ENCODE data around the gene CCDC85B.

The CCDC85B gene

GRCh38 chr11:65867284-65868071, 23.0 kb upstream of the CCDC85B start:
- no peak overlapping the region for H2AFZ ChIP-seq (ENCODE audit: low read depth, low read length)
- H3K27me3 ChIP-seq (ENCODE audit: insufficient read depth, low read length, poor library complexity), result no peaks in the 10 kb centered on the region
- peak; percentile 54 for DNase-seq
- H3K36me3 ChIP-seq (ENCODE audit: insufficient read depth, low read length), result peaks cover 49% of the 10 kb centered on the region
- no peak overlapping the region for H3K27ac ChIP-seq (ENCODE audit: low read length)
- TF ChIP-seq EZH2 (IDR thresholded peaks at IDR 0.05; ENCODE audit: borderline replicate concordance, low read depth, low read length, severe bottlenecking) (no peak), CTCF (IDR thresholded peaks at IDR 0.05; ENCODE audit: borderline replicate concordance, extremely low read depth, low read length, poor library complexity, severe bottlenecking) (no peak)
- no peak overlapping the region for H3K4me2 ChIP-seq (ENCODE audit: insufficient read depth, low read length)
- H3K4me3 ChIP-seq (ENCODE audit: low read depth in 1 of 2, low read length in 2 of 2), result no peak overlapping the region
- H3K79me2 ChIP-seq (ENCODE audit: insufficient read depth, low read length), result peaks cover 10% of the 10 kb centered on the region
- no peaks in the 10 kb centered on the region for H3K9me3 ChIP-seq (ENCODE audit: insufficient read depth, low read length, severe bottlenecking)
- no peak overlapping the region for H3K9ac ChIP-seq (ENCODE audit: low read depth, low read length)
- peaks cover 21% of the 10 kb centered on the region for H3K4me1 ChIP-seq (ENCODE audit: insufficient read depth, low read length)
- H4K20me1 ChIP-seq (ENCODE audit: insufficient read depth, low read length), result peaks cover 32% of the 10 kb centered on the region
- peak; percentile 12; the same call in 1 of the 3 replicates for ATAC-seq (ENCODE audit: insufficient read depth, low read depth)

GRCh38 chr11:65868076-65868667, 22.3 kb upstream of the CCDC85B start:
- no peak overlapping the region for H3K4me2 ChIP-seq (ENCODE audit: insufficient read depth, low read length)
- H3K27me3 ChIP-seq (ENCODE audit: insufficient read depth, low read length, poor library complexity), result no peaks in the 10 kb centered on the region
- no peak overlapping the region for H3K4me3 ChIP-seq (ENCODE audit: low read depth in 1 of 2, low read length in 2 of 2)
- H4K20me1 ChIP-seq (ENCODE audit: insufficient read depth, low read length), result peaks cover 31% of the 10 kb centered on the region
- 0 out of 2 replicates have a peak, but pooled peaks cover 3% of the 10 kb centered on the region for H3K79me2 ChIP-seq (ENCODE audit: insufficient read depth, low read length)
- peaks cover 43% of the 10 kb centered on the region for H3K36me3 ChIP-seq (ENCODE audit: insufficient read depth, low read length)
- H3K4me1 ChIP-seq (ENCODE audit: insufficient read depth, low read length), result peaks cover 19% of the 10 kb centered on the region
- H3K9ac ChIP-seq (ENCODE audit: low read depth, low read length), result no peak overlapping the region
- peak; percentile 63 for ATAC-seq (ENCODE audit: insufficient read depth, low read depth)
- no peaks in the 10 kb centered on the region for H3K9me3 ChIP-seq (ENCODE audit: insufficient read depth, low read length, severe bottlenecking)
- no peak overlapping the region for H2AFZ ChIP-seq (ENCODE audit: low read depth, low read length)
- H3K27ac ChIP-seq (ENCODE audit: low read length), result no peak overlapping the region
- no peak for TF ChIP-seq CTCF (IDR thresholded peaks at IDR 0.05; ENCODE audit: borderline replicate concordance, extremely low read depth, low read length, poor library complexity, severe bottlenecking)
- TF ChIP-seq EZH2 (IDR thresholded peaks at IDR 0.05; ENCODE audit: borderline replicate concordance, low read depth, low read length, severe bottlenecking), result no peak
- DNase-seq, result peak; percentile 52

GRCh38 chr11:65868907-65869306, 21.6 kb upstream of the CCDC85B start:
- Histone ChIP-seq H3K27ac (ENCODE audit: low read length) (no peak overlapping the region), H3K9me3 (ENCODE audit: insufficient read depth, low read length, severe bottlenecking) (no peaks in the 10 kb centered on the region), H3K4me3 (ENCODE audit: low read depth in 1 of 2, low read length in 2 of 2) (no peak overlapping the region), H4K20me1 (ENCODE audit: insufficient read depth, low read length) (peaks cover 24% of the 10 kb centered on the region), H3K27me3 (ENCODE audit: insufficient read depth, low read length, poor library complexity) (no peaks in the 10 kb centered on the region), H3K36me3 (ENCODE audit: insufficient read depth, low read length) (peaks cover 35% of the 10 kb centered on the region), H3K4me1 (ENCODE audit: insufficient read depth, low read length) (peaks cover 19% of the 10 kb centered on the region), H3K79me2 (ENCODE audit: insufficient read depth, low read length) (no peaks in the 10 kb centered on the region), H3K4me2 (ENCODE audit: insufficient read depth, low read length) (no peak overlapping the region), H2AFZ (ENCODE audit: low read depth, low read length) (no peak overlapping the region), H3K9ac (ENCODE audit: low read depth, low read length) (no peak overlapping the region)
- TF ChIP-seq CTCF (IDR thresholded peaks at IDR 0.05; ENCODE audit: borderline replicate concordance, extremely low read depth, low read length, poor library complexity, severe bottlenecking) (no peak), EZH2 (IDR thresholded peaks at IDR 0.05; ENCODE audit: borderline replicate concordance, low read depth, low read length, severe bottlenecking) (no peak)
- no peak for DNase-seq
- ATAC-seq (ENCODE audit: insufficient read depth, low read depth), result no peak
